A673 (cell line): Measurements from ENCODE around the gene ADAMTS9. TPM values are rescaled to one million over a fixed set of nuclear protein-coding genes. Genes with fewer than 3 reads are reported as not detected.
A peak's percentile ranks its signal among the peaks of the same experiment; 100 is the strongest.

ENCODE experiments used
- BruUV-seq: library from RNA; stranded (reverse); fragments of 400-500 nt; replicated peaks from 2 replicates; lab custom pipeline; 2021; lab: Mats Ljungman, UMichigan
- CTCF ChIA-PET: fragments of 300-600 bp; sonication (Branson Sonifier 250); formaldehyde crosslinking; loops from one replicate; lab custom pipeline; 2022; ENCODE audit warnings: antibody characterized with exemption; lab: Charles Lee
- POLR2A ChIA-PET: fragments of 300-600 bp; sonication (Branson Sonifier 250); formaldehyde crosslinking; loops from one replicate; lab custom pipeline; 2022; ENCODE audit warnings: antibody characterized with exemption; ENCODE audit not compliant: low non-redundant PET; lab: Charles Lee
- DNase-seq: peaks from one replicate; pipeline ENCODE4 v3.0.0-alpha.2; 2015; ENCODE audit warnings: low spot score
- H3K27ac ChIP-seq: fragments of 200-600 bp; sonication (generic); 2 replicates; pipeline ENCODE4 v1.5.1; 2016; ENCODE audit warnings: mixed run types, low read depth, mild to moderate bottlenecking, mixed read lengths, antibody characterized with exemption, low read length; ENCODE audit not compliant: poor library complexity, severe bottlenecking
- H3K27me3 ChIP-seq: fragments of 200-600 bp; sonication (generic); replicated peaks from 2 replicates; pipeline ENCODE4 v1.6.1; 2017; ENCODE audit warnings: mixed run types, low read depth, mild to moderate bottlenecking, mixed read lengths, antibody characterized with exemption, low read length; ENCODE audit not compliant: insufficient read depth, poor library complexity
- H3K36me3 ChIP-seq: fragments of 200-600 bp; sonication (generic); 2 replicates; pipeline ENCODE4 v1.6.1; 2016; ENCODE audit warnings: mixed run types, mild to moderate bottlenecking, mixed read lengths, antibody characterized with exemption, low read length; ENCODE audit not compliant: insufficient read depth, poor library complexity, severe bottlenecking
- H3K4me1 ChIP-seq: fragments of 200-600 bp; sonication (generic); 2 replicates; pipeline ENCODE4 v1.6.1; 2017; ENCODE audit warnings: mixed run types, mild to moderate bottlenecking, mixed read lengths, antibody characterized with exemption, low read length; ENCODE audit not compliant: insufficient read depth, poor library complexity, severe bottlenecking
- H3K4me3 ChIP-seq: fragments of 200-600 bp; sonication (generic); 2 replicates; pipeline ENCODE4 v1.5.1; 2016; ENCODE audit warnings: low read depth, mixed run types, mild to moderate bottlenecking, mixed read lengths, low read length; ENCODE audit not compliant: poor library complexity, severe bottlenecking
- H3K9me3 ChIP-seq: fragments of 200-600 bp; sonication (generic); 2 replicates; pipeline ENCODE4 v1.6.1; 2016; ENCODE audit warnings: mixed run types, low read depth, mild to moderate bottlenecking, mixed read lengths, antibody characterized with exemption, low read length; ENCODE audit not compliant: poor library complexity, severe bottlenecking
- CTCF ChIP-seq: fragments of 300-800, 200-600 bp; sonication (generic); conservative IDR thresholded peaks from 2 replicates; pipeline ENCODE4 v1.5.1; 2017; ENCODE audit warnings: low read depth, mild to moderate bottlenecking, antibody characterized with exemption, low read length, moderate library complexity, mixed read lengths
- EZH2 ChIP-seq: fragments of 200-600 bp; sonication (generic); IDR thresholded peaks from 2 replicates; pipeline ENCODE4 v1.6.1; 2017; ENCODE audit warnings: borderline replicate concordance, low read depth, mild to moderate bottlenecking, mixed read lengths, antibody characterized with exemption, low read length; ENCODE audit not compliant: poor library complexity, severe bottlenecking
- intact Hi-C: fragments of 100-400 bp; cut with micrococcal nuclease; formaldehyde crosslinking; loops from one replicate; pipeline ENCODE4 v1.10.0; 2022; ENCODE audit not compliant: unreplicated experiment
- total RNA-seq: library from RNA; stranded (reverse); gene quantifications from 2 replicates; pipeline ENCODE4 v1.2.3, GENCODE V29; 2021

ADAMTS9 gene
- total RNA-seq, 1 experiment from 2014 or later = 0.26 TPM

DNA sequence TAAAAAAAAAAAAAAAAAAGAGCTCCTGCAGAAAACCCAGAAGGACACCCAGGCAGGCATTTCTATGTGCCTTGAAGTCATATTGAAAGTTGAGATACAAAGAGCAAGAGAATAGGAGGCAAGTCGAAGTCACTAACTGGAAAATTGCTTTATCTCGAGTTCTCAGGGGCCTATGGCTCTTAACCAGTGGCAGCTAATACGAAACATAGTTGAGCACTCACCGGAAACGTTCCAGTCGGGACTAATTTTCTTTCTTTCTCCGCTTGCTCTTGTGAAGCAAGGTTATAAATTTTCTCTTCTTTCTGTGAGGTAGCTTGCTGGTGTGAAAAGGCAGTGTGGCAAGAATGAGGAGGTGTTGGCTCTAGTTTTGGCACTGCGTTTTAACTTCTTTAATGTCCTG, 181.5 kb downstream of the ADAMTS9 start:
- ChIA-PET CTCF (no interaction called here), POLR2A (no interaction called here)
- Histone ChIP-seq H3K9me3 (no peaks in the 10 kb centered on the region), H3K27me3 (no peaks in the 10 kb centered on the region), H3K36me3 (no peaks in the 10 kb centered on the region), H3K27ac (no peak overlapping the region), H3K4me1 (no peaks in the 10 kb centered on the region), H3K4me3 (no peak overlapping the region)
- no peak for DNase-seq
- no TSS peak for BruUV-seq
- intact Hi-C loops = no loop called here
- TF ChIP-seq CTCF (no peak), EZH2 (no peak)

GRCh38 chr3:64505419-64505818, 182.4 kb downstream of the ADAMTS9 start:
- Histone ChIP-seq H3K4me1 (no peaks in the 10 kb centered on the region), H3K27me3 (no peaks in the 10 kb centered on the region), H3K36me3 (no peaks in the 10 kb centered on the region), H3K9me3 (no peaks in the 10 kb centered on the region), H3K4me3 (no peak overlapping the region), H3K27ac (no peak overlapping the region)
- BruUV-seq = no TSS peak
- peak; percentile 38 for DNase-seq
- ChIA-PET CTCF (no interaction called here), POLR2A (no interaction called here)
- TF ChIP-seq CTCF (no peak), EZH2 (no peak)
- intact Hi-C loops = no loop called here

GRCh38 chr3:64502284-64502683, 185.5 kb downstream of the ADAMTS9 start:
- no peaks in the 10 kb centered on the region for H3K27me3 ChIP-seq
- BruUV-seq = no TSS peak
- no peak for DNase-seq
- TF ChIP-seq CTCF (no peak), EZH2 (no peak)
- no peaks in the 10 kb centered on the region for H3K36me3 ChIP-seq
- no peaks in the 10 kb centered on the region for H3K4me1 ChIP-seq
- H3K27ac ChIP-seq = no peak overlapping the region
- H3K4me3 ChIP-seq = no peak overlapping the region
- ChIA-PET POLR2A (no interaction called here), CTCF (no interaction called here)
- intact Hi-C loops = no loop called here
- no peaks in the 10 kb centered on the region for H3K9me3 ChIP-seq
